ENCODE measurements around the gene TMIGD1. TPM values are rescaled to one million over a fixed set of nuclear protein-coding genes. Genes with fewer than 3 reads are reported as not detected.

The TMIGD1 gene
- total and polyA plus RNA-seq, 2 of the 13 experiments (the other 11 are each of a cell fraction or from before 2014, with no cell fraction given): not detected

- TF ChIP-seq AKNA (CRISPR knock-in tag; IDR thresholded peaks at IDR 0.05; ENCODE audit: borderline replicate concordance) (no peak), STAG1 (CRISPR knock-in tag; IDR thresholded peaks at IDR 0.05) (peak; percentile 53), ZNF263 (CRISPR knock-in tag; IDR thresholded peaks at IDR 0.05) (no peak), PRPF4 (IDR thresholded peaks at IDR 0.05; ENCODE audit: low read depth, low read length, poor library complexity, severe bottlenecking) (no peak), SAP130 (CRISPR knock-in tag; IDR thresholded peaks at IDR 0.05; ENCODE audit: low read depth) (0 out of 2 replicates have a peak, but pooled peaks have one; percentile 24), LCORL (IDR thresholded peaks at IDR 0.05) (no peak), LCORL (CRISPR knock-in tag; IDR thresholded peaks at IDR 0.05) (no peak), RBFOX2 (IDR thresholded peaks at IDR 0.05; ENCODE audit: low read depth, low read length) (no peak), NFE2 (CRISPR knock-in tag; IDR thresholded peaks at IDR 0.05) (no peak), ONECUT2 (CRISPR knock-in tag; IDR thresholded peaks at IDR 0.05) (no peak), ZFP62 (CRISPR knock-in tag; IDR thresholded peaks at IDR 0.05) (no peak), MIER3 (CRISPR knock-in tag; IDR thresholded peaks at IDR 0.05; ENCODE audit: borderline replicate concordance) (no peak), ZNF326 (CRISPR knock-in tag; IDR thresholded peaks at IDR 0.05; ENCODE audit: borderline replicate concordance) (no peak), KAT8 (CRISPR knock-in tag; IDR thresholded peaks at IDR 0.05) (no peak), NFKBIZ (CRISPR knock-in tag; IDR thresholded peaks at IDR 0.05) (no peak), TOE1 (CRISPR knock-in tag; IDR thresholded peaks at IDR 0.05) (no peak), ZNF773 (CRISPR knock-in tag; IDR thresholded peaks at IDR 0.05; ENCODE audit: borderline replicate concordance) (no peak), ZC3H13 (CRISPR knock-in tag; IDR thresholded peaks at IDR 0.05) (no peak), ZNF431 (CRISPR knock-in tag; IDR thresholded peaks at IDR 0.05; ENCODE audit: borderline replicate concordance, low read depth) (no peak)
- TF ChIP-seq, protein P1, sequence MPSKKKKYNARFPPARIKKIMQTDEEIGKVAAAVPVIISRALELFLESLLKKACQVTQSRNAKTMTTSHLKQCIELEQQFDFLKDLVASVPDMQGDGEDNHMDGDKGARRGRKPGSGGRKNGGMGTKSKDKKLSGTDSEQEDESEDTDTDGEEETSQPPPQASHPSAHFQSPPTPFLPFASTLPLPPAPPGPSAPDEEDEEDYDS (CRISPR knock-in tag; IDR thresholded peaks at IDR 0.05): no peak
- TF ChIP-seq, protein P2, sequence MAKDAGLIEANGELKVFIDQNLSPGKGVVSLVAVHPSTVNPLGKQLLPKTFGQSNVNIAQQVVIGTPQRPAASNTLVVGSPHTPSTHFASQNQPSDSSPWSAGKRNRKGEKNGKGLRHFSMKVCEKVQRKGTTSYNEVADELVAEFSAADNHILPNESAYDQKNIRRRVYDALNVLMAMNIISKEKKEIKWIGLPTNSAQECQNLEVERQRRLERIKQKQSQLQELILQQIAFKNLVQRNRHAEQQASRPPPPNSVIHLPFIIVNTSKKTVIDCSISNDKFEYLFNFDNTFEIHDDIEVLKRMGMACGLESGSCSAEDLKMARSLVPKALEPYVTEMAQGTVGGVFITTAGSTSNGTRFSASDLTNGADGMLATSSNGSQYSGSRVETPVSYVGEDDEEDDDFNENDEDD (CRISPR knock-in tag; IDR thresholded peaks at IDR 0.05; ENCODE audit: borderline replicate concordance): no peak
- TF ChIP-seq, protein P3, sequence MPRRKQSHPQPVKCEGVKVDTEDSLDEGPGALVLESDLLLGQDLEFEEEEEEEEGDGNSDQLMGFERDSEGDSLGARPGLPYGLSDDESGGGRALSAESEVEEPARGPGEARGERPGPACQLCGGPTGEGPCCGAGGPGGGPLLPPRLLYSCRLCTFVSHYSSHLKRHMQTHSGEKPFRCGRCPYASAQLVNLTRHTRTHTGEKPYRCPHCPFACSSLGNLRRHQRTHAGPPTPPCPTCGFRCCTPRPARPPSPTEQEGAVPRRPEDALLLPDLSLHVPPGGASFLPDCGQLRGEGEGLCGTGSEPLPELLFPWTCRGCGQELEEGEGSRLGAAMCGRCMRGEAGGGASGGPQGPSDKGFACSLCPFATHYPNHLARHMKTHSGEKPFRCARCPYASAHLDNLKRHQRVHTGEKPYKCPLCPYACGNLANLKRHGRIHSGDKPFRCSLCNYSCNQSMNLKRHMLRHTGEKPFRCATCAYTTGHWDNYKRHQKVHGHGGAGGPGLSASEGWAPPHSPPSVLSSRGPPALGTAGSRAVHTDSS (CRISPR knock-in tag; conservative IDR thresholded peaks at IDR 0.05): no peak
- TF ChIP-seq, protein P4, sequence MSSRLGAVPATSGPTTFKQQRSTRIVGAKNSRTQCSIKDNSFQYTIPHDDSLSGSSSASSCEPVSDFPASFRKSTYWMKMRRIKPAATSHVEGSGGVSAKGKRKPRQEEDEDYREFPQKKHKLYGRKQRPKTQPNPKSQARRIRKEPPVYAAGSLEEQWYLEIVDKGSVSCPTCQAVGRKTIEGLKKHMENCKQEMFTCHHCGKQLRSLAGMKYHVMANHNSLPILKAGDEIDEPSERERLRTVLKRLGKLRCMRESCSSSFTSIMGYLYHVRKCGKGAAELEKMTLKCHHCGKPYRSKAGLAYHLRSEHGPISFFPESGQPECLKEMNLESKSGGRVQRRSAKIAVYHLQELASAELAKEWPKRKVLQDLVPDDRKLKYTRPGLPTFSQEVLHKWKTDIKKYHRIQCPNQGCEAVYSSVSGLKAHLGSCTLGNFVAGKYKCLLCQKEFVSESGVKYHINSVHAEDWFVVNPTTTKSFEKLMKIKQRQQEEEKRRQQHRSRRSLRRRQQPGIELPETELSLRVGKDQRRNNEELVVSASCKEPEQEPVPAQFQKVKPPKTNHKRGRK (CRISPR knock-in tag; IDR thresholded peaks at IDR 0.05): no peak
Observed at GRCh38 chr17:30372755-30373154, 38.9 kb upstream of the TMIGD1 start (continued).
